Psoas muscle (tissue), 8 donors: ENCODE results near the gene UTP4. TPM values are rescaled to one million over a fixed set of nuclear protein-coding genes. Genes with fewer than 3 reads are reported as not detected.

Experiments used
- ATAC-seq, 4 donors: fragments of 200-7000 bp; cut with Tn5 transposase; one replicate each; pipeline ENCODE4 v1.9.1; 2020; ENCODE audit warnings: moderate library complexity in 3 of 4, mild to moderate bottlenecking in 2 of 4
- DNase-seq, 2 donors: peaks; one replicate each; pipeline ENCODE4 v3.0.0-alpha.2; 2020
- H3K27ac ChIP-seq: fragments of 200-600 bp; one replicate; pipeline ENCODE4 v1.8.0; 2022
- H3K27me3 ChIP-seq, 3 donors: fragments of 200-600 bp in 1 of 3; one replicate each; pipeline versions ENCODE4 v1.6.1 to v1.8.0; 2013 to 2022; ENCODE audit warnings: low read length in 2 of 3, mild to moderate bottlenecking in 2 of 3, moderate library complexity in 1 of 3; ENCODE audit not compliant: insufficient read depth in 3 of 3
- H3K36me3 ChIP-seq, 2 donors: fragments of 200-600 bp in 1 of 2; one replicate each; pipeline versions ENCODE4 v1.6.1 to v1.8.0; 2013 to 2022; ENCODE audit warnings: low read depth in 1 of 2, mild to moderate bottlenecking in 1 of 2, moderate library complexity in 1 of 2; ENCODE audit not compliant: insufficient read depth in 1 of 2
- H3K4me1 ChIP-seq: fragments of 200-600 bp; one replicate; pipeline ENCODE4 v1.8.0; 2022
- H3K4me3 ChIP-seq: fragments of 200-600 bp; one replicate; pipeline ENCODE4 v1.8.0; 2022; ENCODE audit warnings: mild to moderate bottlenecking
- H3K9me3 ChIP-seq: fragments of 200-600 bp; one replicate; pipeline ENCODE4 v1.8.0; 2022
- CTCF ChIP-seq: fragments of 200-600 bp; IDR thresholded peaks from one replicate; pipeline ENCODE4 v1.8.0; 2022; ENCODE audit warnings: antibody characterized with exemption
- WGBS, 3 donors: extraction: QIAGEN DNeasy Blood & Tissue Kit; methylation state at CpG; one replicate each; pipeline versions ENCODE4 v1.1.6 to v1.1.7; 2013; 5-methylcytosine and 5-hydroxymethylcytosine counted together
- intact Hi-C, 2 donors: fragments of 100-400 bp; cut with DNase I; formaldehyde crosslinking; loops; one replicate each; pipeline versions ENCODE4 v1.11.0 to v1.14.2; 2022
- polyA plus RNA-seq, 3 donors: library from polyadenylated mRNA; stranded (reverse); fragments of 200-250 nt; gene quantifications; one replicate each; pipeline ENCODE4 v1.2.3, GENCODE V29; 2013
- total RNA-seq, 4 donors: library from RNA; stranded (reverse); fragmentation: NEBNext Ultra II Directional in 2 of 4; extraction: Animal tissue kit (Norgen Biotek cat#: 25700) in 2 of 4; gene quantifications; one replicate each; pipeline versions ENCODE4 v1.2.1 to v1.2.4, GENCODE V29; 2021 to 2023
- donor health status: healthy with polysubstance abuse.
- donor health status: DM: no; HTN: no; CAD: no; lungs with moderate emphysema.
- donor health status: Bipolar disorder and iron deficiency.
- donor health status: healthy.
- donor health status: DM: yes; HTN: yes; CAD: no.
- donor health status: DM: no; HTN: no; CAD: no.
- donor health status: DM: no; HTN: no; CAD: no.
- donor health status: DM: yes; HTN: yes; CAD: no.

UTP4 gene
- total and polyA plus RNA-seq, 7 donors = 38.8 to 107 (median 73.8) TPM

GRCh38 chr16:69186642-69187445, 54.4 kb downstream of the UTP4 start, which contains the start of gene SNTB2:
TSS of gene SNTB2 (plus strand) at chr16:69187164. CDS start at chr16:69187167, 3 bp downstream.
- Histone ChIP-seq H3K36me3 (no peaks in the 10 kb centered on the region), H3K27me3 (no peaks in the 10 kb centered on the region), H3K9me3 (no peaks in the 10 kb centered on the region), H3K27ac (peak within 1 kb of the TSS; percentile 80), H3K4me1 (peaks cover 26% of the 10 kb centered on the region), H3K4me3 (peak within 1 kb of the TSS; percentile 82)
- TF ChIP-seq CTCF = no peak
- DNase-seq = peak; percentile 93 to 96
- ATAC-seq = peak; percentile 96 to 97 (median 96)
- 0 to 1% (median 1%) methylated on average over 39 to 69 of the region's 69 CpGs for WGBS, 3 donors
- intact Hi-C loops = loop anchor here (5.0 to 10.0 kb wide), 2 partner anchors 88 to 100 kb away; no protein-coding TSS in a partner anchor

GRCh38 chr16:69187446-69188235, 55.2 kb downstream of the UTP4 start:
- TF ChIP-seq CTCF = no peak
- Histone ChIP-seq H3K27ac (peak overlapping the region; percentile 80), H3K4me1 (peaks cover 30% of the 10 kb centered on the region), H3K9me3 (no peaks in the 10 kb centered on the region), H3K4me3 (peak overlapping the region; percentile 82), H3K27me3 (no peaks in the 10 kb centered on the region), H3K36me3 (no peaks in the 10 kb centered on the region)
- ATAC-seq (peak; percentile 43 to 71 (median 49)), DNase-seq (peak; percentile 75 to 86)
- intact Hi-C loops = loop anchor here (5.0 to 10.0 kb wide), 2 partner anchors 87 to 100 kb away; no protein-coding TSS in a partner anchor
- WGBS, 3 donors = 0% methylated on average over 51 to 76 of the region's 76 CpGs

- ATAC-seq (peak in 1 of 4 donors; percentile 11), DNase-seq (no peak)
- WGBS, 3 donors = 1 to 7% (median 3%) methylated on average over 5 of the region's 5 CpGs
- Histone ChIP-seq H3K27me3 (no peaks in the 10 kb centered on the region), H3K4me3 (peak overlapping the region; percentile 82), H3K4me1 (peaks cover 25% of the 10 kb centered on the region), H3K9me3 (no peaks in the 10 kb centered on the region), H3K27ac (peak overlapping the region; percentile 80), H3K36me3 (no peaks in the 10 kb centered on the region)
- intact Hi-C loops = loop anchor here (5.0 to 10.0 kb wide), 2 partner anchors 87 to 99 kb away; no protein-coding TSS in a partner anchor
- TF ChIP-seq CTCF = no peak
These were observed 55.7 kb downstream of the UTP4 start for GRCh38 chr16:69188236-69188549.

GRCh38 chr16:69188716-69189115, 56.3 kb downstream of the UTP4 start:
- ATAC-seq (peak in 1 of 4 donors; percentile 35), DNase-seq (no peak)
- Histone ChIP-seq H3K27me3 (no peaks in the 10 kb centered on the region), H3K4me1 (peaks cover 25% of the 10 kb centered on the region), H3K27ac (no peak overlapping the region), H3K36me3 (no peaks in the 10 kb centered on the region), H3K9me3 (no peaks in the 10 kb centered on the region), H3K4me3 (peak overlapping the region; percentile 82)
- no peak for TF ChIP-seq CTCF
- intact Hi-C loops = loop anchor here (5.0 to 10.0 kb wide), 2 partner anchors 86 to 99 kb away; no protein-coding TSS in a partner anchor
- 15 to 30% (median 24%) methylated on average over 5 of the region's 5 CpGs for WGBS, 3 donors
